Neural progenitor cell (in vitro differentiated cells): ENCODE measurements around the gene NDUFS3. TPM values are rescaled to one million over a fixed set of nuclear protein-coding genes. Genes with fewer than 3 reads are reported as not detected.

Experiments used
- DNase-seq: peaks from one replicate; pipeline ENCODE4 v3.0.0-alpha.2; 2016; ENCODE audit warnings: low spot score
- H2AFZ ChIP-seq: fragments of 200-600 bp; sonication (generic); replicated peaks from 2 replicates; pipeline ENCODE4 v1.6.1; 2016; ENCODE audit warnings: antibody characterized with exemption
- H3F3A ChIP-seq: fragments of 200-600 bp; sonication (generic); 2 replicates; pipeline ENCODE4 v1.6.1; 2016; ENCODE audit warnings: antibody characterized with exemption, low read depth
- H3K27ac ChIP-seq: fragments of 200-600 bp; sonication (generic); 2 replicates; pipeline ENCODE4 v1.5.1; 2016; ENCODE audit warnings: mild to moderate bottlenecking
- H3K27me3 ChIP-seq: fragments of 200-600 bp; sonication (generic); 2 replicates; pipeline ENCODE4 v1.6.1; 2016; ENCODE audit warnings: mild to moderate bottlenecking, moderate library complexity
- H3K36me3 ChIP-seq: fragments of 200-600 bp; sonication (generic); 2 replicates; pipeline ENCODE4 v1.5.1; 2016
- H3K4me1 ChIP-seq: fragments of 200-600 bp; sonication (generic); 2 replicates; pipeline ENCODE4 v1.6.1; 2016; ENCODE audit warnings: mixed run types
- H3K4me2 ChIP-seq: fragments of 200-600 bp; sonication (generic); 2 replicates; pipeline ENCODE4 v1.6.1; 2016
- H3K4me3 ChIP-seq: fragments of 200-600 bp; sonication (generic); 2 replicates; pipeline ENCODE4 v1.5.1; 2016
- H3K79me2 ChIP-seq: fragments of 200-600 bp; sonication (generic); 2 replicates; pipeline ENCODE4 v1.6.1; 2016; ENCODE audit warnings: low read depth
- H3K9ac ChIP-seq: fragments of 200-600 bp; sonication (generic); 2 replicates; pipeline ENCODE4 v1.6.1; 2016
- H3K9me3 ChIP-seq: fragments of 200-600 bp; sonication (generic); 2 replicates; pipeline ENCODE4 v1.5.1; 2016; ENCODE audit warnings: low read depth
- H4K20me1 ChIP-seq: fragments of 200-600 bp; sonication (generic); 2 replicates; pipeline ENCODE4 v1.6.1; 2016; ENCODE audit warnings: low read depth
- H3K27ac Mint-ChIP-seq: 3 replicates; pipeline ENCODE4 v1.8.0; 2021; ENCODE audit warnings: mixed read lengths
- H3K27me3 Mint-ChIP-seq: 2 replicates; pipeline ENCODE4 v1.8.0; 2022; ENCODE audit warnings: low read depth, mild to moderate bottlenecking, inconsistent platforms, moderate library complexity, mixed read lengths; ENCODE audit not compliant: insufficient read depth
- H3K36me3 Mint-ChIP-seq: 3 replicates; pipeline ENCODE4 v1.8.0; 2021; ENCODE audit warnings: mixed read lengths
- H3K4me1 Mint-ChIP-seq: 3 replicates; pipeline ENCODE4 v1.8.0; 2021; ENCODE audit warnings: mixed read lengths
- H3K4me3 Mint-ChIP-seq: 3 replicates; pipeline ENCODE4 v1.8.0; 2021; ENCODE audit warnings: mild to moderate bottlenecking, moderate library complexity, mixed read lengths
- H3K9me3 Mint-ChIP-seq: 3 replicates; pipeline ENCODE4 v1.8.0; 2020; ENCODE audit warnings: mixed read lengths
- EZH2 ChIP-seq: fragments of 200-600 bp; sonication (generic); IDR thresholded peaks from 2 replicates; pipeline ENCODE4 v1.6.1; 2017; ENCODE audit warnings: antibody characterized with exemption, mild to moderate bottlenecking, moderate library complexity
- EZH2phosphoT487 ChIP-seq: fragments of 200-600 bp; sonication (generic); IDR thresholded peaks from 2 replicates; pipeline ENCODE4 v1.6.1; 2017; ENCODE audit warnings: antibody characterized with exemption
- total RNA-seq: library from RNA; depleted of rRNA; stranded (reverse); fragments of >200 nt; gene quantifications from 2 replicates; pipeline ENCODE4 v1.2.3, GENCODE V29; 2015; ENCODE audit warnings: low replicate concordance
- TF ChIP-seq, protein P1 (sequence below): fragments of 200-600 bp; sonication (generic); IDR thresholded peaks from 2 replicates; pipeline ENCODE4 v1.5.1; 2017; ENCODE audit warnings: antibody characterized with exemption, mild to moderate bottlenecking

NDUFS3 gene
- total RNA-seq, 1 donor from 2014 or later: 78.9 TPM

DNA sequence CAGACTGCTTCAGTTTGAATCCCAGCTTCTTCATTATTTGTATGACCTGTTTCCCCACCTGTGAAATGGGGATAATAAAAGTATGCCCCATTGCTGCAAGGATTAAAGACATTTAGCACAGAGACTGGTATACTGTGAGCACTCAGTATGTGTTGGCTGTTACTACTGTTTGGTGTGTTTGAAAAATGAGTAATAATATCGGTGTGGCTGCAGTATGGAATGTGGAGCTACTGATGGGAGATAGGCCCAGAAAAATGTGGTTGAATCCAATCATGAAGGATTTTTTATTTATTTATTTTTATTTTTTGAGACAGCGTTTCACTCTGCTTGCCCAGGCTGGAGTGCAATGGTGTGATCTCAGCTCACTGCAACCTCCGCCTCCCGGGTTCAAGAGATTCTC lies 24.4 kb downstream of the NDUFS3 start:
- no peak overlapping the region for H3K4me3 ChIP-seq
- no peak overlapping the region for H3K4me2 ChIP-seq
- TF ChIP-seq, protein P1, sequence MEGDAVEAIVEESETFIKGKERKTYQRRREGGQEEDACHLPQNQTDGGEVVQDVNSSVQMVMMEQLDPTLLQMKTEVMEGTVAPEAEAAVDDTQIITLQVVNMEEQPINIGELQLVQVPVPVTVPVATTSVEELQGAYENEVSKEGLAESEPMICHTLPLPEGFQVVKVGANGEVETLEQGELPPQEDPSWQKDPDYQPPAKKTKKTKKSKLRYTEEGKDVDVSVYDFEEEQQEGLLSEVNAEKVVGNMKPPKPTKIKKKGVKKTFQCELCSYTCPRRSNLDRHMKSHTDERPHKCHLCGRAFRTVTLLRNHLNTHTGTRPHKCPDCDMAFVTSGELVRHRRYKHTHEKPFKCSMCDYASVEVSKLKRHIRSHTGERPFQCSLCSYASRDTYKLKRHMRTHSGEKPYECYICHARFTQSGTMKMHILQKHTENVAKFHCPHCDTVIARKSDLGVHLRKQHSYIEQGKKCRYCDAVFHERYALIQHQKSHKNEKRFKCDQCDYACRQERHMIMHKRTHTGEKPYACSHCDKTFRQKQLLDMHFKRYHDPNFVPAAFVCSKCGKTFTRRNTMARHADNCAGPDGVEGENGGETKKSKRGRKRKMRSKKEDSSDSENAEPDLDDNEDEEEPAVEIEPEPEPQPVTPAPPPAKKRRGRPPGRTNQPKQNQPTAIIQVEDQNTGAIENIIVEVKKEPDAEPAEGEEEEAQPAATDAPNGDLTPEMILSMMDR: no peak
- TF ChIP-seq EZH2phosphoT487: no peak
- TF ChIP-seq EZH2: no peak
- Mint-ChIP-seq H3K27ac (no peak overlapping the region), H3K9me3 (no peaks in the 10 kb centered on the region), H3K4me3 (no peak overlapping the region), H3K36me3 (peaks cover 3% of the 10 kb centered on the region), H3K4me1 (peaks cover 16% of the 10 kb centered on the region), H3K27me3 (no peaks in the 10 kb centered on the region)
- H4K20me1 ChIP-seq: peaks cover 11% of the 10 kb centered on the region
- no peaks in the 10 kb centered on the region for H3K9me3 ChIP-seq
- no peak overlapping the region for H2AFZ ChIP-seq
- H3K4me1 ChIP-seq: peaks cover 18% of the 10 kb centered on the region
- H3K27ac ChIP-seq: no peak overlapping the region
- no peaks in the 10 kb centered on the region for H3K79me2 ChIP-seq
- no peak overlapping the region for H3K9ac ChIP-seq
- no peaks in the 10 kb centered on the region for H3K36me3 ChIP-seq
- peaks cover 17% of the 10 kb centered on the region for H3F3A ChIP-seq
- no peaks in the 10 kb centered on the region for H3K27me3 ChIP-seq
- no peak for DNase-seq

DNA sequence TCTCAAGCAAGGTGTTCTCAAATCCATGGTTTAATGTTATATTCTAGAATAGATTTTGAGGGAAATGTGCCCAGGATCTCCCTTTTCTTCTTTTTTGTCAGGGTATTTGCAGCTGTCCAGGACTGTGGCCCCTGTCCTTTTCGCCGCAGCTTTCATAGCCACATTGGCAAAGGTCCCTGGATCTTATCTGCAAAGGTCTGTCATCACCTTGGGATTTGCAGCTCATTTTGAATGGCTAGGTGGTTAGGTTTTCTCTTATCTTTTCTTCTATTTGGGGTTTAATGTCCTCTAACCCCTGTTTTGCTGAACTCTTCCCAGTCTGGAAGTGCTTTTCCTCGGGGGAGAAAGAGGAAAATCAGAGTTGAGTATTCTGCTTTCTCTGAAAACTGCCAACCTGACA lies 27.0 kb downstream of the NDUFS3 start:
- Histone ChIP-seq H3K27ac (no peak overlapping the region), H3K9me3 (no peaks in the 10 kb centered on the region), H3K4me1 (no peaks in the 10 kb centered on the region), H4K20me1 (no peaks in the 10 kb centered on the region), H3K36me3 (no peaks in the 10 kb centered on the region), H3K9ac (no peak overlapping the region), H3K4me2 (no peak overlapping the region), H2AFZ (no peak overlapping the region), H3K27me3 (no peaks in the 10 kb centered on the region), H3K79me2 (no peaks in the 10 kb centered on the region), H3K4me3 (no peak overlapping the region), H3F3A (no peaks in the 10 kb centered on the region)
- H3K27me3 Mint-ChIP-seq: no peaks in the 10 kb centered on the region
- no peak for DNase-seq
- H3K4me1 Mint-ChIP-seq: peaks cover 5% of the 10 kb centered on the region
- peak overlapping the region; percentile 1 for H3K27ac Mint-ChIP-seq
- TF ChIP-seq, protein P1: no peak
- TF ChIP-seq EZH2phosphoT487 (no peak), EZH2 (no peak)
- no peak overlapping the region for H3K4me3 Mint-ChIP-seq
- no peaks in the 10 kb centered on the region for H3K9me3 Mint-ChIP-seq
- H3K36me3 Mint-ChIP-seq: peaks cover 4% of the 10 kb centered on the region

DNA sequence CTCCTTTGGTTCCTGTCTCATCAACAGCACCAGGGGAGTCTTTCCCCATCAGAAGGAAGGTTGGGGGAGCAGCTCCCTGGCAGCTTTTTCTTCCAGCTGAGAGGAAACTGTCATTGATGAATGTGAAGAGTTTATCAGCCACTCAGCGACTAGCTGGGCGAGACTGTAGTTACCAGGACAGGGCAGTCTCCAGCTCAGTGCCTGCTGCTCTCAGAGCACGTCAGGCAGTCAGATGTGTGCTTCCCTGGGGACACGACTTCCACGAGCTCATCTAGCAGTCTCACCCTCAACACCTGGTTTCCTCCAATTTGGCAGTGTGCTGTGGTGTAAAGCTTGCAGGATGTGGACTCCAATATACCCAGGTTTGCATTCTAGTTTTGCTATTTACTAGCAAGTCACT lies 27.9 kb downstream of the NDUFS3 start:
- Mint-ChIP-seq H3K9me3 (no peaks in the 10 kb centered on the region), H3K4me1 (peaks cover 5% of the 10 kb centered on the region), H3K36me3 (peaks cover 4% of the 10 kb centered on the region), H3K4me3 (no peak overlapping the region), H3K27me3 (no peaks in the 10 kb centered on the region), H3K27ac (no peak overlapping the region)
- Histone ChIP-seq H4K20me1 (no peaks in the 10 kb centered on the region), H3K4me2 (no peak overlapping the region), H3K36me3 (no peaks in the 10 kb centered on the region), H3K4me3 (no peak overlapping the region), H3K9me3 (no peaks in the 10 kb centered on the region), H3F3A (no peaks in the 10 kb centered on the region), H2AFZ (no peak overlapping the region), H3K79me2 (no peaks in the 10 kb centered on the region), H3K9ac (no peak overlapping the region), H3K4me1 (no peaks in the 10 kb centered on the region), H3K27ac (no peak overlapping the region), H3K27me3 (no peaks in the 10 kb centered on the region)
- no peak for DNase-seq
- no peak for TF ChIP-seq EZH2
- TF ChIP-seq, protein P1: no peak
- TF ChIP-seq EZH2phosphoT487: no peak

DNA sequence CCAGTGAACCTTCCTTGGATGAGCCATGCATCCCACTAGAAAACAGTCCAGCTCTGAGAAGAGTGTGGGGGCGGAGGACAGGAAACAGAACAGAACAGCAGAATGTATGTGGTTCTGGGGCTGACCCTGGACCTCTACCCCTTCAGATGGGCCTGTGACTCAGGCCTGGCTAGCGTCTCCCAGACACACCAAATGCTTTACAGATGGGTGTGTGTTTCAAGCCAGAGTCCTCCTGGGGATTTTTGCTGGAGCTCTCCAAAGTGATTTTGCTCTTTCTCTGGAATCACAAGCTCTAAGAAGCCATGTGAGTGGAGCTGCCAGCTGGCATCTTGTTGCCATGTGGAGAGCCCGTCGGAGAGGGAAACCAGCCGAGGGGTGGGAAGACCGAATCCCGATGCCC lies 28.5 kb downstream of the NDUFS3 start:
- no peaks in the 10 kb centered on the region for H3K9me3 ChIP-seq
- no peaks in the 10 kb centered on the region for H3K4me1 ChIP-seq
- no peak overlapping the region for H3K4me3 ChIP-seq
- no peak overlapping the region for H3K4me2 ChIP-seq
- Mint-ChIP-seq H3K9me3 (no peaks in the 10 kb centered on the region), H3K4me1 (peaks cover 5% of the 10 kb centered on the region), H3K36me3 (peaks cover 4% of the 10 kb centered on the region), H3K27me3 (no peaks in the 10 kb centered on the region), H3K4me3 (no peak overlapping the region), H3K27ac (no peak overlapping the region)
- no peaks in the 10 kb centered on the region for H3K27me3 ChIP-seq
- no peaks in the 10 kb centered on the region for H4K20me1 ChIP-seq
- H3K9ac ChIP-seq: no peak overlapping the region
- H3K36me3 ChIP-seq: no peaks in the 10 kb centered on the region
- H2AFZ ChIP-seq: no peak overlapping the region
- DNase-seq: no peak
- no peaks in the 10 kb centered on the region for H3K79me2 ChIP-seq
- no peaks in the 10 kb centered on the region for H3F3A ChIP-seq
- H3K27ac ChIP-seq: no peak overlapping the region
- TF ChIP-seq EZH2: no peak
- TF ChIP-seq, protein P1: no peak
- TF ChIP-seq EZH2phosphoT487: no peak
